NCI-H2107 (cell line): ENCODE measurements around the gene KIF24.
"Not testable (repeated sequence)": the region's sequence is repeated elsewhere in the genome, so short reads cannot be mapped to it uniquely, and the experiment has no call there.

ENCODE experiments used
- DNase-seq: peaks from one replicate; lab custom pipeline; 2025; lab: John Stamatoyannopoulos, UW

KIF24 gene

DNA sequence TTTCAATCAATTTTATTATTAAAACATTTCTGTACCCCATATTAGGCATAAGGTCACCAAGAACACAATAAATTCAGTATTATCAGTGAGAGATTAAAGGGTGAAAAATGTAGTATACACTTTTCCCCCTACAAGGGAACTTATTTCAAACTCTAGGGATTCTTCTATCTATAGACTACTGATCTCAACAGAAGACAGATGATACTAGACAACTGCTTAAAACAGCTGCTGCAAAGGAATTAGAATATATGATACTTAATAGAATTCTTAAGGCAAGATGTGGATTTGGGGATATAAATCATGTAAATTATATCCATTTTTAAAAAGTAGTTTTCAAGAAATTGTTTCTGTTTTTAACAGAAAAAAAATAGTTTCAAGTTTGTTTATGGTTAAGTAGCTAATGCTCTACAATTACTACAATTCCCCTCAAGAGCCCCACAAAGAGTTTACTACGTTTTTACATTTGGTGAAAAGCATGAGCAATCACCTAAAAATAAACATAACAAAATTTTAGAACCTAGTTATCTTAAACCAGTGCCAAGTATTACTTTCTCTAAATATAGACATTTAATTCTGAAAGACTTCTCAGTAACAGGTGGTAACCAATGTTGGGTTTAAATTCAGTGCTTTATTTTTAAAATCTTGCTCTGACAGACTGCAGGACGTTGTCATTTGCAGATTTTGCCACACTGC, 6.0 kb downstream of the KIF24 start:
- no peak for DNase-seq

DNA sequence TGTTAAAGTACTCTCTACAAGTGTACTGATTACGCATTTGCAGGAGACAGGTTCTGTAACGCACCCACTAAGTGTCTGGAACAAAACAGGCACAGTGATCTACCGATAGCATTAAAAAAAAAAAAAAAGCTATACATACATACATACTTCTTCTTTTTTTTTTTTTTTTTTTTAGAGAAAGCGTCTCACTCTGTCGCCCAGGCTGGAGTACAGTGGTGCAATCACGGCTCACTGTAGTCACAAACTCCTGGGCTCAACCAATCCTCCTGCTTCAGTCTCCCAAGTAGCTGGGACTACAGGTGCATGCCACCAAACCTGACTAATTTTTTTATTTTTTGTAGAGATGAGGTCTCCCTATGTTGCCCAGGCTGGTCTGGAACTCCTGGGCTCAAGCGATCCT, 7.6 kb downstream of the KIF24 start:
- DNase-seq = no peak

DNA sequence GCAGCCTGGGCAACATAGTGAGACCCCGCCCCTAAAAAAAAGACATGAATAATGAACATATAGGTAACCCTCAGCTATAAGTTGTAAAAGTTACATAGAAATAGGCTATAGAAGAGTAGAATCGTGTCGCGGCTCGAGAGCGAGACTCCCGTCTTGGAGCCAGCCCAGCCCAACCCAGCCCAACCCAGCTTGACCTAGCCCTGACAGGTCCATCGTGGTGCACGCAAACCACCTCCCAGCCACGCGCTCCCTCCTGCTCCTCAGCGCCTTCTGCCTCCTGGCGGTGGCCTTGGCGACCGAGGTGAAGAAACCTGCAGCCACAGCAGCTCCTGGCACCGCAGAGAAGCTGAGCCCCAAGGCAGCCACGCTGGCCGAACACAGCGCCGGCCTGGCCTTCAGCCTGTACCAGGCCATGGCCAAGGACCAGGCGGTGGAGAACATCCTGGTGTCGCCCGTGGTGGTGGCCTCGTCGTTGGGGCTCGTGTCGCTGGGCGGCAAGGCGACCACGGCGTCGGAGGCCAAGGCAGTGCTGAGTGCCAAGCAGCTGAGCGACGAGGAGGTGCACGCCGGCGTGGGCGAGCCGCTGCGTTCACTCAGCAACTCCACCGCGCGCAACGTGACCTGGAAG, 10.8 kb downstream of the KIF24 start:
- no peak for DNase-seq

DNA sequence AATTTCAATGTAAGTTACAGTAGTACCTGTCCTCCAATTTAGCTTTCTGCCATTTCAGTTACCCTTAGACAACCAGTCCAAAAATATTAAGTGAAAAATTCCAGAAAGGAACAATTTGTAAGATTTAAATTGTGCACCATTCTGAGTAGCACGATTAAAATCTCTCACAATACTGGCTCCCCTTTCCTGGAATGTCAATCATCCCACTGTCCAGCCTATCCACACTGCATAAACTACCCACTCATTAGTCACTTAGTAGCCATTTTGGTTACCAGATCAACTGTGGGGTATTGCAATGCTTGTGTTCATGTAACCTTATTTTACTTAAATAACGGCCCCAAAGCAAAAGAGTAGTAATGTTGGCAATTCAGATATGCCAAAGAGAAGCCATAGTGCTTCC, 11.6 kb downstream of the KIF24 start:
- no peak for DNase-seq

DNA sequence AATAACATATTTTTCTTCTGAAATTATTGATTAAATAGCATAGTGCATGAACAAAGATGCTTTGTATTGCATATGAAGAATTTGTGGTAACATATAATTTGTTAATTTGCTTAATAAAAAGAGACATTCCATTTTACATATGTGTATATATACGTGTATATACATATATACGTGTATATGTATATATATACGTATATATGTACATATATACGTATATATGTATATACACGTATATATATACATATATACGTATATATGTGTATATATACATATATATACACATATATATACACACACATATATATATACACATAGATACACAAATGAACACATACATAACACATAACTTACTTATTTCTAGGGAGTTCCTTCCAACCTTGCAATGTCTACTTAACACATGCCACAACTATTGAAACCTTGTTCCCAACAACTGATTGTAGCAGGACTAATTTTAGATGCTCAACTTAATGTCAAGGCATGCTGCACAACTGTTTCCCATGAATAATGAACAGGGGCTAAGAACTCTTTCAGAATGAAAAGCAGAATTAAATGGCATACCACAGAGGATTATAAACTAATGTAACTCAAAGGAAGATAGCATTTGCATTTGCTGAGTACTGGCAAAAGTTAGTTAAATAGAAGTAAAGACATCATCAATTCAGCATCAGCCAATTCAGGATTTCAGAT, 17.4 kb downstream of the KIF24 start:
- DNase-seq = no peak

DNA sequence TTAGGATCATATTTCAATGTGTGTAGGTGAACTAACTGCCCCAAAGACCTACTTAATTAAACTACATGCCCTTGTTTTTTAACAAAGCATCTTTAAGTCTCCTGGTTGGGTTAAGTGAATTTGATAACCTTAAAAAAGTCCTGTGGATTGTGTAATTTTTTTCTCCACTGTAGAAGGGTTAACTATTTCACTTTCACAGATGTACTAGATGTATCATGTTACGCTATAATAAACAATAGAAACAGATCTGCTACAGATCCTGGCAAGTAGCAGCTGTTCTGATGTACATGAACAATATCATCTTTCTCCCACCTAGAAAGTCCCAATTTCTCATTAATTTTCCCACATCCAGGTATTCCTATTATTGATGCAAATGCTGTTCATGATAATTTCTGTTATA, 18.9 kb downstream of the KIF24 start:
- no peak for DNase-seq

DNA sequence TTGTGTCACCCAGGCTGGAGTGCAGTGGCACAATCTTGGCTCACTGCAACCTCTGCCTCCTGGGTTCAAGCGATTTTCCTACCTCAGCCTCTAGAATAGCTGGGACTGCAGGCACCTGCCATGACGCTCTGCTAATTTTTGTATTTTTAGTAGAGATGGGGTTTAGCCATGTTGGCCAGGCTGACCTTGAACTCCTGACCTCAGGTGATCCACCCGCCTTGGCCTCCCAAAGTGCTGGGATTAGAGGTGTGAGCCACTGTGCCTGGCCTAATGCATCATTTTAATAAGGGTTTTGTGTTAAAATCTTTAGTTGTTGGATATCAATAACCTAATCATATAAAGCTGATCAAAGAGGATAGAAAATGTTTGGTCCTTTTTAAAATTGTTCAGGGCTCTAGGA, 20.8 kb downstream of the KIF24 start:
- not testable (repeated sequence) for DNase-seq

DNA sequence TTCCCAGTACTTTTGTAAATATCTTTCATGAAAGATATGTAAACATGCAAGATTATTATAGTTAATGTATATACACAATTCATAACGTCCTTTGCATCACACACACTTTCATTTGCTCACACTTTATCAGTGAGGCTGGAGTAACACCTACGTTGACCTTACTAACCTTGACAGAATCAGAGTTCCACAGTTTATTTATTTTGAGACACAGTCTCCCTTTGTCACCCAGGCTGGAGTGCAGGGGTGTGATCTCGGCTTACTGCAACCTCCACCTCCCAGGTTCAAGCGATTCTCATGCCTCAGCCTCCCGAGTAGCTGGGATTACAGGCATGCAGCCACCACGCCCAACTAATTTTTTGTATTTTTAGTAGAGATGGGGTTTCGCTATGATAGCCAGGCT, 28.0 kb downstream of the KIF24 start:
- not testable (repeated sequence) for DNase-seq

DNA sequence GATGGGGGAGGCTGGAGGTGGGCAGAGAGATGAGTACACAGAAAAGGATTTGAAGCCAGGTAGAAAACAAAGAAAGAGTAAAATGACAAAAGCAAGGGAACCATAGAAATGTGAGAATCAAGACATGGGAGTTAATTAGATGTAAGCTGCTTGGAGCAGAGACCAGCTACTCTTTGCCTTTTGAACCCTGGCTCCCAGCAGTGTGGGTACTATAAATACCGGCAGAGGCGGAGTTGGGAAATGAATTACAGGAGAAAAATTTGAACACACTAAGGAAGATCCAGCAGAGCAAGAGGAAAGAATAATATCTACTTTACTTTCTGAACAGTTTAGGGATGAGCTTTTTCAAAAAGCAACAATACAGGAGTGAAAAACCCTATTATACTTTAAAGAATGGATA, 36.5 kb downstream of the KIF24 start:
- DNase-seq = no peak

DNA sequence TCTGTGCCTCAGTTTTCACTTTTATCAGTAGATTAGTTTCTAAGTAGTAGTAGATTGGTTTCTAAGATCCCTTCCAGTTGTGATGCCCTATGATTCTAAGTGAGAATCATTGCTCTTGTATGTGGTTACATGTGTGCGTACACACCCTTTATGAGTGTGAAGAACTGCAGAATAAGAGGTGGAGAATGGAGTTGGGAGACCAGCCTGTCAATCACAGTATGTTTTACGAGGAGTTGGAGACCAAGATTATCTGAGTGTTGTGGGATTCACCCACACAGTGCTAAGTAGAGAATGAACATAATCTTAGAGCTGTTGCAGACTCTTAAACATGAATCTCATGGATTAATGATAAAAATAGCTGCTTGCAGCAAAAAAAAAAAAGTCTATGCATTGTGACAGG, 37.6 kb downstream of the KIF24 start:
- DNase-seq = no peak

DNA sequence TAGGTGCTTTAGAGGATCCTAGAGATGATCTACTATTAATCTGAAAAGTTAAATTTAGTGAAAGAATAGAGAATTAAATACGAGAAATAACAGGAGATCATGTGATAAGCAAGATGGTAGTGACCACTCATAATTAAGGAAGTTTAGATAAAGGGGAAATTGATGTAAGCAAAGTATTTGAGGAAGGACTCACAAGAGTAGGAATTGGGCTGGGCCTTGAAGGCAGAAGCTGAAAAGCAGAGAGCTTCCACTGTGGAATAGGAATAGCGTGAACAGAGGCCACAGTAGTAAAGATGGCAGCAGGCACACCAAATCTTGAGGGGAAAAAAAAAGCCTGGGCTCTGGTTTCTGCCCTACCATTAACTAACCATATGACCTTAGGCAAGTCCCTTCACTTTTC, 38.0 kb downstream of the KIF24 start:
- no peak for DNase-seq

DNA sequence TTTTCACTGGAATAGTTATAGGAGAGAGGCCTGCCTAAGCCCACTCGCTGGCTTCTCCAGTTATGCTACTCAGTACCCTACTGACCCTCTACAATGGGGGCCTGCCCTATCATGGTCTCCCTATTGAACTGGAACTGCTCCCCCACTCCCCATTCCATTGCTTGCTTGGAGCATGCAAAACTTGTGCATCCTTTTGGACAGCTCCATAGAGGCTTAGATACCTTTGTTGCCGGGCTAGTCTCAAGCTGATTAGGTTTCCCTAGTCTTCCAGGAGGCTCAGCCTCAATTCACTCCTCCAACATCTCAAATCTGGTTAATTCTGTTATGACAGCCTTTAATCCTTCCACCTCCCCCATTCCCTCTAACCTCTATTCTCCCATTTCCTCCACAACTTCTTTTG, 39.9 kb downstream of the KIF24 start:
- DNase-seq = no peak

DNA sequence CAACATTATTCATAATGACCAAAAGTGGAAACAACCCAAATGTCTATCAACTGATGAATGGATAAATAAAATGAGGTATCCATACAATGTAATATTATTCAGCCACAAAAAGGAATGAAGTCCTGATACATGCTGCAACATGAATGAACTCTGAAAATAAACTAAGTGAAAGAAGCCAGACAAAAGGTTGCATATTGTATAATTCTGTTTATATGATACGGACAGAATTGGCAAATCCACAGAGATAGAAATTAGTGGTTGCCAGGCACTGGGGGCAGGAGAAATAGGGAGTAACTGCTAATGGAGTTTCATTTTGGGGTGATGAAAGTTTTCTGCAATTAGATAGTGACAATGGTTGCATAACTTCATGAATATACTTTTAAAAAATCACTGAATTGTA, 47.0 kb downstream of the KIF24 start:
- no peak for DNase-seq

DNA sequence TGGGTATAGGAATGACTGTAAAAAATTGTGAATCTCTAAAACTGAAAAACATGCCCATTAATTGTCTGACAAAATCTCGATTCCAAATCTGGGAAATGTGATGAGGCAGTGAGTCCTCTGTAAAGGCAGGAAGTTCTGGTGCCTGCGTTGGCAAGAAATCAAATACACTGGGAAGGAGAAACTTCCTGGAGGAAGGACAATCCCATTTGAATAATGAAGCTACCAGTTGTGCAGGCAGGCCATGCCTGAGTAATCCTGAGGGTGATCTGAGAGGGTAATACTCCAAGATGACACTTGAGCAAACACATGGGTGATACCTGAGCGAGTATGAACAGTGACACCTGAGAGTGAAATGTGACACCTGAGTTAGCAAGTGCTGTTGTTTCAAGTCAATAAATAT, 49.7 kb downstream of the KIF24 start:
- DNase-seq = peak; percentile 48
